Germinal center (tissue), 1 donor: ENCODE data around the gene MILR1.

Source experiments
- DNase-seq: peaks from one replicate; pipeline ENCODE4 v3.0.0; 2012; ENCODE audit warnings: mixed read lengths, low spot score

The MILR1 gene

DNA sequence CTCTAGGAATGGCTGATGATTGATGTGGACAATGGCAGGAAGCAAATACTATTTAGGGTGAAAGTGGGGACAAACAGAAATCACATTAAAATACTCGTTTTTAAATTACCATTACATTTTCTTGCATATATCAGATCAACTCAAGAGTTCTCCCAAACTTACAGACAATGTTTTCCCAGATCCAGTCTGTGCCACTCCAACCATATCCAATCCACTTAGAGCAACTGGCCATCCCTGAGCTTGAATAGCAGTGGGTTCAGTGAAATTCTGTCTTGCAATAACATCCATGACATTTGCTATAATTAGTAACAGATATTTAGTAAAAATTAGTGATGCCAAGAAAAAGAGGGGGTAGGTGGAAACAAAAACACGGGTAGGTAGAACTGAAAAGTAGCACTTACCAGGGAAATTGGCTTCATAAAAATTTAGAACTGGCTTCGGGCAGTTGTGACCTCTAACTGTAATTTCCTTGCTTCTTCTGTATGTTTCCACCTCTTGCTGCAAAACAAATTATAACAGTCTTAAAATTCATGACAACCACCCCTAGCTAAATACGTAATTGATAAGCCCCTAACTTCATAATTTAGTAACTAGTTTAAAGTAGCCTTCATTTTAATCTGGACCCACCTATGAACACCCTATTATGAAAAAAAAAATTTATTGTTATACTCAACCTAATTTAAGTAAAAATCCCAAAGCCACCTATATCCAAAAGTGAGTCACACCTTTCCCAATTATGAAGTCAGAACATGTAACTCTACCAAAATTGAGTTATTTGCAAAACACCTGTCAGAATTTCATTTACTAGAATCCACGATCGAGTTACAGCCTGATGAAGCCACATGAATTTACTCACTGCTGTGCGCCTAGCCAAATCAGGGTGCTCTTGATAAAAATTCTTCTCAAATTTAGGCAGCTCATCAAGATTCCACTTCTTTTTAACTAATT is 55.2 kb downstream of the MILR1 start:
- DNase-seq: no peak

DNA sequence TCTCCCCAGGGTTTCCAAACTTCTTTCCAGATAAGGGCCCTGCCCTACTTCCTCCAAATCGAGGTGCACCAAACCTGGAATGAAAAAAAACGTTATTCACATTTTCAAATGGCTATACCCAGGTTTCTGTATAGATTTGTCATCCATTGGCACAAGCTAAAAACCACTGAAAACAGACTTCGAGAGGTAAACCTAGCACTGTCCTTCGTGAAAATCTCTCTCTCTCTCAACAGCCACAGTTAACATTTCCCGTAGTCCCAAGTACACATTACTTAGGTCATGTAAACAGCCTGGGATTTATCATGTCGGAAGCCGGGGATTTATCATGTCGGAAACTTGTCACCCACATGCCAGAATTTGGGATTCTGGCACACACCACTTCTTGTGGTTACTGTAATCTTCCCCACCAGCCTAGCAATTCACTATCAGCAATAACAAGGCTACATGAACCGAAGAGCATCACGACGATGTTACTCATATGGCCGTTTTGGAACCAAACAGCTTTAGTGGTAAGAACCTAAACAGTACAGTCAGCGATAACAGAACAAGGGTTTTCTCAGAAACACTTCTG is 55.9 kb downstream of the MILR1 start:
- no peak for DNase-seq

DNA sequence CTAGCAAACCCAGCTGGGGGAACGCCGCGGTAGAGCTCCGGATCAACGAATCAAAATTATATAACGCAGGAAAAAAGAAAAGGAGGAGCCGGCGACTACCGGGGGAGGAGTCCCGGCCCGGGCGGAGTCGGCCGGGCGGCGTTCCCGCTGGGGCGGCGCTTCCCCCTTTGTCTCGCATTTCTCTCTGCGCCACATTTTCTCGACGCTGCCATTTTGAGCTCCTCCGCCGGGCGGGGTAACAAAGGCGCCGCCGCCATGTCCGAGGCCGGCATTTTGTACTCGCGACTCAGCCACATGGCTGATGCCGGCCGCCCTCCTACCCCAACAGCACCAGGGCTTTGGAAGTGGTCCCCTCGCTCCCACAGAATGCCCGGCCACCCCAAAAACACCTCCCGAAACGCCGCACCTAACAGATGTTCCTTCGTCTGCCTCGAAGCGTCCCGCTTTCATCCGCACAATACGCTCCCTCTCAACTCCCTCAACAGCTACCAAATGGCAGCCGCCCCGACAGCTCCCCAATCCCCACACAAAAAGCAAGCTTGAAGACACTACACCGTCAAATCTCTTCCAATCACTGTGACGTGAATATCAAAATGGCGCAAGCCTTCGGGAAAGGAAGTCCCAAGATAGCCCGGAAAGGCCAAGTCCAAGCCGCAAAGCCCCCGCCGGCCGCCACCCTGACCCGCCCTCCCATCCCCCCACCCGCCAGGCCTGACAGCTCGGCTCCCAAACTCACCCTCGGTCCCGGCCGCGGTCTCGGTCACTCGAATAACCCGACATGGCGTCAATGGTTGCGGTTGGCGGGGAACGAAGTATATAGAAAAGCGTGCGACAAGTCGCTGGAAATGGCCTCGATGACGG is 56.7 kb downstream of the MILR1 start:
- DNase-seq: peak; percentile 79

DNA sequence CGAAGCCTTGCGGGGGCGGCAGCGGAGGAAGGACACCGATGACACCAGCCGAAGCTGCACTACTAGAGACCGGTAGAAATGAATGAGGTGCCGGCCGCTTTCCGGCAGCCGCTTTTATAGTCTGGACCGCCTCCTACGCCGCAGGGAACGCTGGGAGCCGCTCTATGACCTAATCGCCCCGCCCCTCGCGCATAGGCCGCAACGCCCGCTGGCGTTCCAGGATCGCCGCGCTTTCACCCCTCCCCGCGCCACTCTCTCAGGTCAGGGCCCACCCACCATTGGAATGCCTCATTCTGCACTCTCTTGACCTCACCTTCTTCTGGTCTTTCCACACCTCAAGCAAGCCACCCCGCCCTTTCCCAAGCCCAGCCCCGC is 57.3 kb downstream of the MILR1 start, which contains the start of gene DDX5:
Gene DDX5, minus strand, starts transcription at position 89 of the 375 bp plus-strand sequence. CDS start 170 bp downstream, outside the sequence.
- peak; percentile 95 for DNase-seq

DNA sequence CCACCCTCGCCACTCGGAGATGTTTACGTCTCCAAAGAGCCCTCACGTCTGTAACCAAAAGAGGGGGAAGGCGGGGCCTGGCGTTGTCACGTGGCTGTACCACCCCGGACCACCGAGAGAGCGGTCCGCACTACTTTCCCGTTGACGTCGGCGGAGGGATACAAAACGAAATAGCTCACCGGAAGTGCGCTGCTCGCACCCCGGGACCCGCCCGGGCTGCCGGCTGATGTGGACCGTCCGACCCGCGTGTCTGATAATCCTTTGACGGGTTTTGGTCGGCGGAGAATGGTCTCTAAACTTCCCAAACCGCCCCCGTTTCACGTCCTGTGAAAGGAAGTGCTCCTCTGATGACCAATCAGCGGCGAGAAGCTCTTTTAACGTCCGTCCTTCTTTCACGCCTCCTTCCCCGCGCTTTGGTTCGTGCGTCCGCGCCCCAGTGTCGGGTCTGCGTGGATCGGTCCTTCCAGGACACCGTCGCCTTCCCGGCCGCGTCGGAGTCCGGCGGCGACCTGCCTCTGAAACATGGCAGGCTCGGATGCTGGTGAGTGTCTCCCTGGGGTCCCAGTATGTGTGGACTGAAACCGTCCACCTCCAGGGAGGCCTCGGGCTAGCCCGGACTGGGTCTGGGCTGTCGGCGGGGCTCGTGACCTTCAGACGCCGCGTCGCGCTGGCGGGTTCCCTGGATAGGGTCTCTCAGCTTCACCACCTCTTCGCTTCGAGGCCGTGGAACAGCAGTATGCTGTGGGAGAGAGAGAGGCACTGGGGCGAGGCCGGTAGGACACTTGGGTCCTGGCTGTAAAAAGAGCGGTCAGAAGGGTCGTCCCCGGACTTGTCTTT is 57.9 kb downstream of the MILR1 start, which contains the start of gene CEP95:
Gene CEP95, plus strand, starts transcription at position 402 of the 837 bp plus-strand sequence. Its CDS starts 121 bp downstream, at position 523.
- DNase-seq: peak; percentile 94

DNA sequence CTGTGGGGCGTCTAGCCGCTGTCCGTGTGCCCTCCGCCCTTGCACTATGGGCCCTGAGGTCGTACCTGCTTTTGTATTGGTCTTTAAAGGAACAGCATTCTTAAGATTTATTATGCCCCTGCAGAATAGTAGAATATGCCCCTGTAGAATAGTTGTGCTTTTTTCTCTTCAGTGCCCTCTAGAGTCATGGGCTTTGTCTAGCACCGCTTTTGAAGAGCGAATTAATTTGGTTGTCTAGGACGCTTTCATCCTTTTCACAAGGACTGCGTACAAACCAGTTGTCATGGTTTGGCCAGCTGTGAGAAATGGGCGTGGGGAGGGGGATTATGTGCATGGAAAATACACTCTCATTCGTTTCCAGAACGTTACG is 58.5 kb downstream of the MILR1 start:
- peak; percentile 72 for DNase-seq

DNA sequence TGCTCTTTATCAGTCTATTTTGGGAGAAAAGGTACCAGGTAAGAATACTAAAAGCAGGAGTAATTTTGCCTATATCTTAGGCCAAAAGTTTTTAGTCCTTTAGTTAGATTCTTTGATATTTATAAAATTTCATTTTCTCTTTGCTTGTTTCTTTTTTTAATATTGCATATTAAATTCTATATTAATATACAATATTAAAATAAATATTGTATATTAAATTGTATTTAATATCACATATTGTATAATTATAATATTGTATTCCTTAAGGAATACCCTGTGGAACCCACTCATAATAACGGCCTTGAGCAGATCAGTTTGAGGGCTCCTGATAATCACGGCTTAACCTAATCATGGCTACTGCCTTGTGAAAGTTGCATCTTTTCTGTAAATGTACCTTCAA is 59.8 kb downstream of the MILR1 start:
- no peak for DNase-seq

DNA sequence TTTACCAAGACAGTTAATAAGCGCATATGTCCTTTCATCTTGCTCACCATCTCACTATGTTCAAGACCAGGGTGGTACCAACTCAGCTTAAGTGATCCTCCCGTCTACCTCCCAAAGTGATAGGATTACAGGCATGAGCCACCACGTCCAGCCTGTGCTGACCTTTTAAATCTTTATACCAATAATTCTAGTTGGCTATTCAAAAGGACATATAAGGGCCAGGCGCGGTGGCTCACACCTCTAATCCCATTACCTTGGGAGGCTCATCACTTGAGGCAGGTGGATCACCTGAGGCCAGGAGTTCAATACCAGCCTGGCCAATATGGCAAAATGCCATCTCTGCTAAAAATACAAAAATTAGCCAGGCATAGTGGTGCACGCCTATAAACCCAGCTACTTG is 60.3 kb downstream of the MILR1 start:
- DNase-seq: no peak

DNA sequence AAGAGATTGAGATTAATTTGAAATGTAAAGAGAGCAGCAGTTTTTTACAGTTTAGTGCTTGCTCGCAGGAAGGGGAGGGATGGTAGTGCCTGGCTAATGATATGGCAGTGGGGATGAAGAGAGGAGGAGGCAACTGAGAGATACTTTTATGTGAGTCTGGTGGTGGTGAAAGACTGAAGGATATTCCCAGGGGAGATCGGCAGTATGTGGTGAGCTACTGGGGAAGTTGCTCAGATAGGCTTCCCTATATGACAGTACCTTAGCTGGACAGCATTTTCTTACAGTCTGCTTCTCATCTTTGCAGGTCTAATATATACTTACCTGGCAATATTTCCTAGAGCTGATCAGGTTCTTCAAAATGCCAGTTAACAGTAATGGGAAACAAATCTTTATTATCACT is 66.5 kb downstream of the MILR1 start:
- DNase-seq: no peak

DNA sequence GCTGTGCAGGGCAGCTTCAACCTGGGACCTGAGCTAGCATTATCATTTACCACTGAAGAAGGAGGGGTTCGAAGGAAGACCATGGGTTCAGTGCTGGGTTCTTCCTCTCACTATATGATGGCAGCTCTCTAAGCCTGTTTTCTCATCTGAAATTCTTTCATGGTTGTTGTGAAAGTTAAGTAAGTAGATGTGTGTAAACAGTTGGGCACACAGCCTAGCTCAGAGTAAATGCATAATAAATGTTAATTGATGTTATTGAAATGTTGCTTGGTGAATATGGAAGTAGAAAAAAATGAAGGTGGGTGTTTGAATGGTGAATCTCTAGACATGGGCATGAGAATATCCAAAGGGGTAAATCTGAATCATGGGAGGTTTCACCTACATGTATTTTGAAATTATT is 66.9 kb downstream of the MILR1 start:
- no peak for DNase-seq
